Liver (tissue), 9 donors: ENCODE measurements around the gene CORO2A. TPM values are rescaled to one million over a fixed set of nuclear protein-coding genes. Genes with fewer than 3 reads are reported as not detected.
"Not testable (repeated sequence)": the region's sequence is repeated elsewhere in the genome, so short reads cannot be mapped to it uniquely, and the experiment has no call there.

Source experiments
- DNase-seq: peaks from one replicate; pipeline ENCODE4 v3.0.0-alpha.2; 2017; ENCODE audit warnings: low spot score
- H3K27ac ChIP-seq, 2 donors: one replicate each; pipeline ENCODE4 v1.7.0; 2013; ENCODE audit warnings: inconsistent platforms in 2 of 2, low read length in 2 of 2, control low read depth in 1 of 2, low read depth in 1 of 2, mild to moderate bottlenecking in 1 of 2
- H3K27me3 ChIP-seq, 4 donors: one replicate each; pipeline versions ENCODE4 v1.6.1 to v1.7.0; 2013; ENCODE audit warnings: low read length in 3 of 4, inconsistent platforms in 1 of 4, mild to moderate bottlenecking in 1 of 4, moderate library complexity in 1 of 4; ENCODE audit not compliant: control insufficient read depth in 4 of 4, insufficient read depth in 4 of 4
- H3K36me3 ChIP-seq, 4 donors: one replicate each; pipeline versions ENCODE4 v1.6.1 to v1.7.0; 2013; ENCODE audit warnings: low read length in 3 of 4, mild to moderate bottlenecking in 3 of 4, low read depth in 1 of 4, moderate library complexity in 1 of 4; ENCODE audit not compliant: control insufficient read depth in 4 of 4, insufficient read depth in 3 of 4
- H3K4me1 ChIP-seq, 4 donors: one replicate each; pipeline versions ENCODE4 v1.6.1 to v1.7.0; 2013; ENCODE audit warnings: low read length in 3 of 4, mild to moderate bottlenecking in 3 of 4, moderate library complexity in 1 of 4; ENCODE audit not compliant: control insufficient read depth in 4 of 4, insufficient read depth in 4 of 4
- H3K4me3 ChIP-seq, 3 donors: one replicate each; pipeline versions ENCODE4 v1.6.1 to v1.7.0; 2013; ENCODE audit warnings: low read length in 3 of 3, control low read depth in 1 of 3, low read depth in 1 of 3, mild to moderate bottlenecking in 1 of 3
- H3K9ac ChIP-seq, 2 donors: one replicate each; pipeline ENCODE4 v1.7.0; 2013; ENCODE audit warnings: low read length in 2 of 2, mild to moderate bottlenecking in 2 of 2, moderate library complexity in 2 of 2, control low read depth in 1 of 2, low read depth in 1 of 2
- H3K9me3 ChIP-seq, 4 donors: one replicate each; pipeline versions ENCODE4 v1.6.1 to v1.7.0; 2013; ENCODE audit warnings: low read length in 3 of 4; ENCODE audit not compliant: control insufficient read depth in 4 of 4
- EGR1 ChIP-seq, 2 donors: IDR thresholded peaks; 2 replicates each; pipeline ENCODE4 v1.6.1; 2016 to 2018; ENCODE audit warnings: antibody characterized with exemption in 2 of 2, low read depth in 2 of 2
- FOXA1 ChIP-seq: IDR thresholded peaks from 2 replicates; pipeline ENCODE4 v1.6.1; 2016; ENCODE audit warnings: antibody characterized with exemption
- FOXA2 ChIP-seq: IDR thresholded peaks from 2 replicates; pipeline ENCODE4 v1.6.1; 2016; ENCODE audit warnings: antibody characterized with exemption
- GABPA ChIP-seq, 2 donors: IDR thresholded peaks in 1 of 2; conservative IDR thresholded peaks in 1 of 2; 2 replicates each; pipeline ENCODE4 v1.6.1; 2016; ENCODE audit warnings: antibody characterized with exemption in 2 of 2, mild to moderate bottlenecking in 1 of 2, moderate library complexity in 1 of 2
- HNF4A ChIP-seq, 2 donors: conservative IDR thresholded peaks; 2 replicates each; pipeline ENCODE4 v1.6.1; 2016; ENCODE audit warnings: antibody characterized with exemption in 2 of 2, mild to moderate bottlenecking in 2 of 2
- HNF4G ChIP-seq: IDR thresholded peaks from 2 replicates; pipeline ENCODE4 v1.6.1; 2016; ENCODE audit warnings: antibody characterized with exemption
- JUND ChIP-seq, 2 donors: IDR thresholded peaks; 2 replicates each; pipeline ENCODE4 v1.6.1; 2016; ENCODE audit warnings: antibody characterized with exemption in 2 of 2
- MAX ChIP-seq: IDR thresholded peaks from 2 replicates; pipeline ENCODE4 v1.6.1; 2016; ENCODE audit warnings: antibody characterized with exemption
- NR2F2 ChIP-seq: IDR thresholded peaks from 2 replicates; pipeline ENCODE4 v1.6.1; 2016; ENCODE audit warnings: antibody characterized with exemption
- RAD21 ChIP-seq, 2 donors: IDR thresholded peaks; 2 replicates each; pipeline ENCODE4 v1.6.1; 2016; ENCODE audit warnings: antibody characterized with exemption in 2 of 2, mild to moderate bottlenecking in 2 of 2
- REST ChIP-seq: IDR thresholded peaks from 2 replicates; pipeline ENCODE4 v1.6.1; 2016; ENCODE audit warnings: antibody characterized with exemption, mild to moderate bottlenecking
- RXRA ChIP-seq, 2 donors: IDR thresholded peaks; 2 replicates each; pipeline ENCODE4 v1.6.1; 2017 to 2018; ENCODE audit warnings: antibody characterized with exemption in 2 of 2, mild to moderate bottlenecking in 1 of 2
- YY1 ChIP-seq: IDR thresholded peaks from 2 replicates; pipeline ENCODE4 v1.6.1; 2016; ENCODE audit warnings: antibody characterized with exemption, mild to moderate bottlenecking
- ZBTB33 ChIP-seq: IDR thresholded peaks from 2 replicates; pipeline ENCODE4 v1.6.1; 2016; ENCODE audit warnings: antibody characterized with exemption
- WGBS: extraction: QIAGEN DNeasy Blood & Tissue Kit; methylation state at CpG from one replicate; pipeline ENCODE4 v1.1.7; 2013; 5-methylcytosine and 5-hydroxymethylcytosine counted together
- polyA plus RNA-seq, 2 donors: library from polyadenylated mRNA; stranded (reverse) in 1 of 2; unstranded in 1 of 2; fragments of 200-250 nt in 1 of 2; fragments of >200 nt in 1 of 2; fragmentation: Nextera tagmentation in 1 of 2; extraction: Ambion mirVana in 1 of 2; gene quantifications; one replicate each; pipeline versions ENCODE4 v1.2.1 to v1.2.3, GENCODE V29; 2013 to 2015
- total RNA-seq, 2 donors: library from RNA; depleted of rRNA; stranded (reverse); fragments of >200 nt; gene quantifications; one replicate each; pipeline ENCODE4 v1.2.3, GENCODE V29; 2014
- TF ChIP-seq, protein P1 (sequence below): fragments of 150-350 bp; IDR thresholded peaks from 2 replicates; pipeline ENCODE4 v1.5.1; 2017; ENCODE audit warnings: improper control_type of control experiment, low read depth, low read length; ENCODE audit not compliant: missing input control
- donor health status: healthy.
- donor health status: healthy.
- donor health status: healthy.
- donor health status: healthy.
- donor health status: healthy.

The CORO2A gene
- total and polyA plus RNA-seq, 4 donors, result 1.2 to 2.8 (median 1.4) TPM

- H3K27me3 ChIP-seq, result no peaks in the 10 kb centered on the region
- H3K4me1 ChIP-seq, result peaks cover 2 to 12% (median 7%) of the 10 kb centered on the region in 4 donors
- no peaks in the 10 kb centered on the region for H3K36me3 ChIP-seq
- no peak overlapping the region for H3K9ac ChIP-seq
- WGBS, result 81% methylated on average over 6 of the region's 6 CpGs
- no peaks in the 10 kb centered on the region for H3K9me3 ChIP-seq
- TF ChIP-seq, protein P1, sequence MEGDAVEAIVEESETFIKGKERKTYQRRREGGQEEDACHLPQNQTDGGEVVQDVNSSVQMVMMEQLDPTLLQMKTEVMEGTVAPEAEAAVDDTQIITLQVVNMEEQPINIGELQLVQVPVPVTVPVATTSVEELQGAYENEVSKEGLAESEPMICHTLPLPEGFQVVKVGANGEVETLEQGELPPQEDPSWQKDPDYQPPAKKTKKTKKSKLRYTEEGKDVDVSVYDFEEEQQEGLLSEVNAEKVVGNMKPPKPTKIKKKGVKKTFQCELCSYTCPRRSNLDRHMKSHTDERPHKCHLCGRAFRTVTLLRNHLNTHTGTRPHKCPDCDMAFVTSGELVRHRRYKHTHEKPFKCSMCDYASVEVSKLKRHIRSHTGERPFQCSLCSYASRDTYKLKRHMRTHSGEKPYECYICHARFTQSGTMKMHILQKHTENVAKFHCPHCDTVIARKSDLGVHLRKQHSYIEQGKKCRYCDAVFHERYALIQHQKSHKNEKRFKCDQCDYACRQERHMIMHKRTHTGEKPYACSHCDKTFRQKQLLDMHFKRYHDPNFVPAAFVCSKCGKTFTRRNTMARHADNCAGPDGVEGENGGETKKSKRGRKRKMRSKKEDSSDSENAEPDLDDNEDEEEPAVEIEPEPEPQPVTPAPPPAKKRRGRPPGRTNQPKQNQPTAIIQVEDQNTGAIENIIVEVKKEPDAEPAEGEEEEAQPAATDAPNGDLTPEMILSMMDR, result no peak
- TF ChIP-seq NR2F2, result no peak
- no peak for TF ChIP-seq ZBTB33
- TF ChIP-seq FOXA2, result no peak
- no peak for TF ChIP-seq MAX
- TF ChIP-seq HNF4G, result no peak
- TF ChIP-seq YY1, result no peak
- TF ChIP-seq FOXA1, result no peak
- no peak for TF ChIP-seq HNF4A (conservative IDR thresholded peaks at IDR 0.05)
- TF ChIP-seq RAD21 (IDR thresholded peaks at IDR 0.05), result no peak
- TF ChIP-seq GABPA (IDR thresholded peaks at IDR 0.05 in 1 of 2, conservative IDR thresholded peaks at IDR 0.05 in 1 of 2), result no peak
- no peak for TF ChIP-seq REST
- TF ChIP-seq EGR1 (IDR thresholded peaks at IDR 0.05; ENCODE audit: low read depth in 2 of 2), result no peak
- no peak for TF ChIP-seq JUND (IDR thresholded peaks at IDR 0.05)
- TF ChIP-seq RXRA (IDR thresholded peaks at IDR 0.05), result no peak
- no peak overlapping the region for H3K4me3 ChIP-seq
- no peak overlapping the region for H3K27ac ChIP-seq
- DNase-seq, result no peak
Measured at GRCh38 chr9:98175028-98175569, 17.3 kb downstream of the CORO2A start.

GRCh38 chr9:98174502-98174918 is 17.9 kb downstream of the CORO2A start:
- not testable (repeated sequence) for H3K36me3 ChIP-seq, H3K27ac ChIP-seq, H3K4me3 ChIP-seq, H3K9ac ChIP-seq, H3K27me3 ChIP-seq, H3K9me3 ChIP-seq, DNase-seq
- WGBS, result 90% methylated on average over 5 of the region's 5 CpGs
- H3K4me1 ChIP-seq, result peaks cover 2 to 12% (median 7%) of the 10 kb centered on the region in 4 donors
